ENCODE data around the gene ASAP3.

The ASAP3 gene

GRCh38 chr1:23402286-23403037, 81.5 kb downstream of the ASAP3 start:
- H3K4me3 ChIP-seq (ENCODE audit: low read depth, low read length): no peak overlapping the region
- POLR2A ChIA-PET: interaction anchor here (2.0 to 2.5 kb wide), 2 partner anchors 8 to 58 kb away, joined by 12 to 17 read pairs; partner anchors contain the start of gene HNRNPR
- no peak for DNase-seq (ENCODE audit: low read depth, low spot score)
- CTCF ChIA-PET: interaction anchor here (0.9 to 3.6 kb wide), 12 partner anchors 8 to 218 kb away, joined by 3 to 43 read pairs (median 3); partner anchors contain the start of gene TCEA3
- no peak for TF ChIP-seq CTCF (IDR thresholded peaks at IDR 0.05; ENCODE audit: insufficient read depth, low read length, missing control alignments)

- no peak for TF ChIP-seq CTCF (IDR thresholded peaks at IDR 0.05; ENCODE audit: insufficient read depth, low read length, missing control alignments)
- no peak for DNase-seq (ENCODE audit: low read depth, low spot score)
- CTCF ChIA-PET: interaction anchor here (1.1 to 1.3 kb wide), 2 partner anchors 10 to 96 kb away, joined by 3 to 4 read pairs; no protein-coding TSS in a partner anchor
- POLR2A ChIA-PET: no interaction called here
- H3K4me3 ChIP-seq (ENCODE audit: low read depth, low read length): no peak overlapping the region
Measured at GRCh38 chr1:23401313-23401712, 82.7 kb downstream of the ASAP3 start.

GRCh38 chr1:23400324-23401114, 83.5 kb downstream of the ASAP3 start:
- no peak for DNase-seq (ENCODE audit: low read depth, low spot score)
- CTCF ChIA-PET: interaction anchor here (1.1 kb wide), 1 partner anchor 97 kb away, joined by 4 read pairs; no protein-coding TSS in a partner anchor
- H3K4me3 ChIP-seq (ENCODE audit: low read depth, low read length): no peak overlapping the region
- POLR2A ChIA-PET: no interaction called here
- TF ChIP-seq CTCF (IDR thresholded peaks at IDR 0.05; ENCODE audit: insufficient read depth, low read length, missing control alignments): no peak

- no peak for DNase-seq (ENCODE audit: low read depth, low spot score)
- no peak for TF ChIP-seq CTCF (IDR thresholded peaks at IDR 0.05; ENCODE audit: insufficient read depth, low read length, missing control alignments)
- ChIA-PET POLR2A (no interaction called here), CTCF (no interaction called here)
- no peak overlapping the region for H3K4me3 ChIP-seq (ENCODE audit: low read depth, low read length)
Measured at GRCh38 chr1:23399229-23399628, 84.8 kb downstream of the ASAP3 start.

GRCh38 chr1:23397908-23398307, 86.1 kb downstream of the ASAP3 start:
- POLR2A ChIA-PET: no interaction called here
- DNase-seq (ENCODE audit: low read depth, low spot score): no peak
- TF ChIP-seq CTCF (IDR thresholded peaks at IDR 0.05; ENCODE audit: insufficient read depth, low read length, missing control alignments): no peak
- CTCF ChIA-PET: no interaction called here
- no peak overlapping the region for H3K4me3 ChIP-seq (ENCODE audit: low read depth, low read length)

- TF ChIP-seq CTCF (IDR thresholded peaks at IDR 0.05; ENCODE audit: insufficient read depth, low read length, missing control alignments): no peak
Measured at GRCh38 chr1:23396380-23396779, 87.6 kb downstream of the ASAP3 start.

More at GRCh38 chr1:23396380-23396779, 87.6 kb downstream of the ASAP3 start:
- H3K4me3 ChIP-seq (ENCODE audit: low read depth, low read length): no peak overlapping the region
- DNase-seq (ENCODE audit: low read depth, low spot score): no peak
- ChIA-PET POLR2A (no interaction called here), CTCF (no interaction called here)

Data from AG04449 (cell line).